NCI-H82 treated with DMSO at 0.1 percent for 48 hours (cell line): Measurements from ENCODE around the gene CTAGE1.

Experiments
- DNase-seq: peaks from one replicate; lab custom pipeline; 2025; ENCODE audit not compliant: unreplicated experiment; lab: John Stamatoyannopoulos, UW

CTAGE1 gene

GRCh38 chr18:22391407-22392345, 26.0 kb downstream of the CTAGE1 start:
- no peak for DNase-seq

- DNase-seq: no peak
These were observed 29.9 kb downstream of the CTAGE1 start for GRCh38 chr18:22387787-22388186.

- DNase-seq: no peak
These were observed 30.4 kb downstream of the CTAGE1 start for GRCh38 chr18:22387364-22387763.

- no peak for DNase-seq
These were observed 32.0 kb downstream of the CTAGE1 start for GRCh38 chr18:22385718-22386117.

GRCh38 chr18:22378672-22379282, 38.9 kb downstream of the CTAGE1 start:
- no peak for DNase-seq

GRCh38 chr18:22377769-22378168, 39.9 kb downstream of the CTAGE1 start:
- no peak for DNase-seq

- no peak for DNase-seq
These were observed 47.3 kb downstream of the CTAGE1 start for GRCh38 chr18:22370414-22370813.

- no peak for DNase-seq
These were observed 49.7 kb downstream of the CTAGE1 start for GRCh38 chr18:22368021-22368420.

- DNase-seq: no peak
These were observed 50.4 kb downstream of the CTAGE1 start for GRCh38 chr18:22367303-22367702.

GRCh38 chr18:22363867-22364463, 53.8 kb downstream of the CTAGE1 start:
- DNase-seq: no peak
